Thyroid gland (tissue), 4 donors: Measurements from ENCODE around the gene ATG9B. TPM values are rescaled to one million over a fixed set of nuclear protein-coding genes. Genes with fewer than 3 reads are reported as not detected.
A peak's percentile ranks its signal among the peaks of the same experiment; 100 is the strongest.

Experiments
- DNase-seq, 2 donors: peaks; one replicate each; pipeline ENCODE4 v3.0.0-alpha.2; 2019
- H3K27ac ChIP-seq, 3 donors: fragments of 200-600 bp; sonication (generic); 1 replicate in 2 of 3; 2 replicates in 1 of 3; pipeline ENCODE4 v1.5.1; 2016 to 2019; ENCODE audit warnings: mild to moderate bottlenecking in 1 of 3, moderate library complexity in 1 of 3
- H3K27me3 ChIP-seq: fragments of 200-600 bp; sonication (generic); one replicate; pipeline ENCODE4 v1.5.1; 2019
- H3K36me3 ChIP-seq, 2 donors: fragments of 200-600 bp; sonication (generic); one replicate each; pipeline ENCODE4 v1.5.1; 2016 to 2019
- H3K4me1 ChIP-seq, 2 donors: fragments of 200-600 bp; sonication (generic); one replicate each; pipeline ENCODE4 v1.5.1; 2017 to 2019
- H3K4me3 ChIP-seq, 3 donors: fragments of 200-600 bp; sonication (generic); replicated peaks in 1 of 3; 1 replicate in 2 of 3; 2 replicates in 1 of 3; pipeline ENCODE4 v1.5.1; 2016; ENCODE audit warnings: mild to moderate bottlenecking in 1 of 3
- H3K9me3 ChIP-seq: fragments of 200-600 bp; sonication (generic); one replicate; pipeline ENCODE4 v1.5.1; 2017
- POLR2A ChIP-seq, 2 donors: fragments of 450-650 bp; IDR thresholded peaks; one replicate each; pipeline ENCODE4 v1.6.1; 2017; ENCODE audit warnings: antibody characterized with exemption in 2 of 2, mild to moderate bottlenecking in 2 of 2, moderate library complexity in 1 of 2
- WGBS, 2 donors: methylation state at CpG; one replicate each; pipeline ENCODE4 v1.1.5; 2017; 5-methylcytosine and 5-hydroxymethylcytosine counted together
- intact Hi-C: fragments of 100-400 bp; cut with DNase I; formaldehyde crosslinking; loops from one replicate; pipeline ENCODE4 v1.15.1; 2023
- total RNA-seq, 4 donors: library from RNA; depleted of rRNA; stranded (reverse); fragments of >200 nt; gene quantifications; one replicate each; pipeline ENCODE4 v1.2.3, GENCODE V29; 2016
- TF ChIP-seq, protein P1 (sequence below), 6 experiments: fragments of 200-600 bp in 3 of 6; fragments of 450-650 bp in 3 of 6; sonication (generic) in 3 of 6; IDR thresholded peaks; one replicate each; pipeline ENCODE4 v1.5.1; 2016 to 2019; ENCODE audit warnings: antibody characterized with exemption in 6 of 6, mild to moderate bottlenecking in 2 of 6, inconsistent platforms in 1 of 6, moderate library complexity in 1 of 6

ATG9B gene
- total RNA-seq, 4 donors from 2014 or later, result 0.27 TPM; not detected in 3

DNA sequence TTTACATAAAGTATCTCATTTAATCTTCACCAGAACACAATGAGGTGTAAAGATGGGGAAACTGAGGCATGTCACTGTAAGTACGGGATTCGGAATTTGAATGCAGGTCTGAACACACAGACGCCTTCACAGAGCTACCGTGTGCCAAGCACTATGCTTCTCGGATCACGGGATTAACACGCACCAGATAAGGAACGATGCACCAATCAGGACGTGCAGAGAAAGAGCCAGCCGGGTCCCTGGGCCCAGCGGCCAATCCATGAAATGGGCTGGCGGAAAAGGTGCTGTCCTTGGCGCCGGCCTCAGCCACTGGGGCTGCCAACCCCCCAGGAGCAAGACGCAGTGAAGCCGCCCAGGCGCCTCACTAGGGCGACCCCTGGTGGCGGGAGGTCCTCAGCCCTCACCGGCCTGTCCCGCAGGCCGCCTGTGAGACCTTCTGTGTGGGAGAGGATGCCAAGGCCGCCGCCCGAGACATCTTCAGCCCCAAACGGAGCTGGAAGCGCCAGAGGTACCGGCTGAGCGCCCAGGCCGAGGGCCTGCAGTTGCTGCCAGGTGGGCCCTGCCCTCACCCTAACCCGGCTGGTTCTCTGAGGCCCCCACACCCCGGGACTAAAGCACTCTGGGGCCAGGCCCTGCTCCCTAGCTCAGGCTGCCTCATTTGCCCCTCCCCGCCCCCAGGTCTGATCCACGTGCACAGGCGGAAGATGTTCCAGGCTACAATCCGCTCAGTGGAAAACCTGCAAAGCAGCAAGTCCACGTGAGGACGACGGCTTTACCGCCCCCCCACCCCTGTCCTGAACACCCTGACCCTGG lies 15.6 kb downstream of the ATG9B start:
- WGBS, 2 donors, result 33 to 60% methylated on average over 21 to 32 of the region's 40 CpGs
- Histone ChIP-seq H3K9me3 (no peaks in the 10 kb centered on the region), H3K4me3 (no peak overlapping the region), H3K27ac (peak overlapping the region in 1 of 3 donors; percentile 2), H3K36me3 (no peaks in the 10 kb centered on the region), H3K27me3 (peaks cover 4% of the 10 kb centered on the region), H3K4me1 (peaks cover 4 to 29% of the 10 kb centered on the region in 2 donors)
- no peak for TF ChIP-seq POLR2A (IDR thresholded peaks at IDR 0.05)
- TF ChIP-seq, protein P1, sequence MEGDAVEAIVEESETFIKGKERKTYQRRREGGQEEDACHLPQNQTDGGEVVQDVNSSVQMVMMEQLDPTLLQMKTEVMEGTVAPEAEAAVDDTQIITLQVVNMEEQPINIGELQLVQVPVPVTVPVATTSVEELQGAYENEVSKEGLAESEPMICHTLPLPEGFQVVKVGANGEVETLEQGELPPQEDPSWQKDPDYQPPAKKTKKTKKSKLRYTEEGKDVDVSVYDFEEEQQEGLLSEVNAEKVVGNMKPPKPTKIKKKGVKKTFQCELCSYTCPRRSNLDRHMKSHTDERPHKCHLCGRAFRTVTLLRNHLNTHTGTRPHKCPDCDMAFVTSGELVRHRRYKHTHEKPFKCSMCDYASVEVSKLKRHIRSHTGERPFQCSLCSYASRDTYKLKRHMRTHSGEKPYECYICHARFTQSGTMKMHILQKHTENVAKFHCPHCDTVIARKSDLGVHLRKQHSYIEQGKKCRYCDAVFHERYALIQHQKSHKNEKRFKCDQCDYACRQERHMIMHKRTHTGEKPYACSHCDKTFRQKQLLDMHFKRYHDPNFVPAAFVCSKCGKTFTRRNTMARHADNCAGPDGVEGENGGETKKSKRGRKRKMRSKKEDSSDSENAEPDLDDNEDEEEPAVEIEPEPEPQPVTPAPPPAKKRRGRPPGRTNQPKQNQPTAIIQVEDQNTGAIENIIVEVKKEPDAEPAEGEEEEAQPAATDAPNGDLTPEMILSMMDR (IDR thresholded peaks at IDR 0.05), result peak; percentile 36 to 82 (median 60)
- DNase-seq, result peak; percentile 38 to 58
- intact Hi-C loops, result no loop called here

DNA sequence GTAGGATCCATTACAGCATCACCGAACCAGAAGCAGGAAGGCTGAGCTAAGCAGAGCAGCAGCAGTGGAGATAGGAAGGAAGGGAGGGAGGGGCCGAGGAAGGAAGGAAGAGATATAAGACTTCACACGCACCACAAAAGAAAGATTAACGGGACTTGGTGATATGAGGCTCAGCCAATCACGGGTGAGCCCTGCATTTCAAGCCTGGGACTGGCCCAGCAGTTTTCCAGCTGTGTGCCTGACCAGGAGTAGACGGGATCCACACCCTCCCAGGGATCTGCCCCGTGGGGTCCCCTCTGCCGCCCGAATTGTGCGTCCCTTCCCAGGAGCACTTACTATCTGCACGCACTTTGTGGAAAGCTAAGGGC lies 16.2 kb downstream of the ATG9B start:
- DNase-seq, result no peak
- no peak overlapping the region for H3K4me3 ChIP-seq
- intact Hi-C loops, result no loop called here
- 49 to 62% methylated on average over 11 of the region's 11 CpGs for WGBS, 2 donors
- peaks cover 0 to 23% of the 10 kb centered on the region in 2 donors for H3K4me1 ChIP-seq
- no peaks in the 10 kb centered on the region for H3K27me3 ChIP-seq
- TF ChIP-seq, protein P1 (IDR thresholded peaks at IDR 0.05), result no peak
- no peak for TF ChIP-seq POLR2A (IDR thresholded peaks at IDR 0.05)
- H3K27ac ChIP-seq, result peak overlapping the region in 1 of 3 donors; percentile 2
- H3K9me3 ChIP-seq, result no peaks in the 10 kb centered on the region
- no peaks in the 10 kb centered on the region for H3K36me3 ChIP-seq

DNA sequence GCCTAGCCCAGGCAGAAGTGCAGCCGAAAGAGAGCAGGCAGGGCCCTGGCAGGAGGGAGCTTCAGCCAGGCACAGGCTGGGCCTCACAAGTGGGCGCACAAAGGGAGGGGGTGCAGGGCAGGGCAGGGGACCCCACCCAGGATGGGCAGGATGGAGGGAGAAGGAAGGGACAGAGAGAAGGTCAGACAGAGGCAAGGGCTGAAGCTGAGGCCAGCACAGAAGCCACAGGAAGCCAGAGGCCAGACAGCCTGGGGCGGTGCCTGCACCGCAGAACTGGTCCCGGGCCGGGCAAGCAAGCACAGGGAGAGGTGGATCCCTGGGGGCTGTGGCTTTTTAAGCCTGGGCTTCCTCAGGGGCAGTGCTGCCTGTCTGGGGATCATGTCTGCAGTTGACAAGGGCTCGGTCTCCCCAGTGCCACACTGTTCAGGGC lies 16.8 kb downstream of the ATG9B start:
- 63 to 90% methylated on average over 7 of the region's 7 CpGs for WGBS, 2 donors
- peak overlapping the region in 1 of 3 donors; percentile 22 for H3K27ac ChIP-seq
- no peaks in the 10 kb centered on the region for H3K36me3 ChIP-seq
- intact Hi-C loops, result no loop called here
- H3K9me3 ChIP-seq, result no peaks in the 10 kb centered on the region
- no peaks in the 10 kb centered on the region for H3K27me3 ChIP-seq
- TF ChIP-seq, protein P1 (IDR thresholded peaks at IDR 0.05), result no peak
- no peak for TF ChIP-seq POLR2A (IDR thresholded peaks at IDR 0.05)
- DNase-seq, result no peak
- H3K4me3 ChIP-seq, result no peak overlapping the region
- peaks cover 0 to 23% of the 10 kb centered on the region in 2 donors for H3K4me1 ChIP-seq

DNA sequence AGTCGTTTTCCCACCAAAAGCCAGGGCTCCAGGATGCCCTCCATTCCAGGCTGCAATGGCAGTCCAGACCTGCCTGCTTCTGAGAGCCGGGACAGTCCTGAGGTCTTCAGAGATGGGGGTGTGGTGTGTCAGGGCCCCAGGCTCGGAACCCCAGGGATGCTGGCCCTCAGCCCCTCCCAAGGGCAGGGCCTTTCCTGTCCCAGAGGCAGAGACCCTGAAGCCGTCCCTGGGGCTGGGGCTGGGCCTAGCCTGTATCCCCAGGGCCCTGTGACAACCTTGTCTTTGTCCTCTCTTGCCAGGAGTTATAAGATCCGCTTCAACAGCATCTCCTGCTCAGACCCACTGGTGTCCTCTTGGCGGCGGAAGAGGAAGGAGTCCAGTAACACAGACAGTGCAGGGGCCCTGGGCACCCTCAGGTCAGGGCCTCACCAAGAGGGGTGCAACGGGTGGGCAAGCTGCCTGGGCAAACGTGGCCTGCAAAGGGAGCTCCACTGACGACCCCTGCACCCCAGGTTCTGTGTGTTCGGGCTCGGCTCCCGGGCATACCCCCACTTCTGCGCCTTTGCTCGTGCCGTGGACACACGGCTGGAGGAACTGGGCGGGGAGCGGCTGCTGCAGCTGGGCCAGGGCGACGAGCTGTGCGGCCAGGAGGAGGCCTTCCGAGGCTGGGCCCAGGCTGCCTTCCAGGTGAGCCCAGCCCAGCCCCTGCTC lies 17.5 kb downstream of the ATG9B start:
- Histone ChIP-seq H3K9me3 (no peaks in the 10 kb centered on the region), H3K4me1 (peaks cover 0 to 23% of the 10 kb centered on the region in 2 donors), H3K27ac (no peak overlapping the region), H3K36me3 (no peaks in the 10 kb centered on the region), H3K4me3 (no peak overlapping the region), H3K27me3 (no peaks in the 10 kb centered on the region)
- DNase-seq, result no peak
- TF ChIP-seq, protein P1 (IDR thresholded peaks at IDR 0.05), result no peak
- TF ChIP-seq POLR2A (IDR thresholded peaks at IDR 0.05), result no peak
- intact Hi-C loops, result no loop called here
- WGBS, 2 donors, result 56 to 79% methylated on average over 5 to 10 of the region's 23 CpGs

DNA sequence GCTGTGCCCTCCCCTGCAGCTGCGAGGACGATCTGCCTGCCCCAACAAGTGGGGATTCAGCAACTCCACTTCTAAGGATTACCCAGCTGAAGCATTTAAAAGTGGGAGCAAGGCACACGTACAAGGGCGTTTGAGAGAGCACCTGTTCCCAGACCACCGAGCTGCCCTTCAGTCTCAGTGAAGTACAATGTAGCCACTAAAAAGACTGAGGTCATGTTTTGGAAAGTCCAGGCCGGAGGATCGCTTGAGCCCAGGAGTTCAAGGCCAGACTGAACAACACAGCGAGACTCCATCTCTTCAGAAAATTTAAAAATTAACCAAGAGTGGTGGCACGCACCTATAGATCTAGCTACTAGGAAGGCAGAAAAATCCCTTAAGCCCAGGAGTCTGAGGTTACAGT lies 18.7 kb downstream of the ATG9B start:
- no peak overlapping the region for H3K4me3 ChIP-seq
- H3K36me3 ChIP-seq, result no peaks in the 10 kb centered on the region
- no peak overlapping the region for H3K27ac ChIP-seq
- TF ChIP-seq, protein P1 (IDR thresholded peaks at IDR 0.05), result no peak
- WGBS, 2 donors, result 74 to 75% methylated on average over 9 of the region's 9 CpGs
- H3K9me3 ChIP-seq, result no peaks in the 10 kb centered on the region
- no peaks in the 10 kb centered on the region for H3K27me3 ChIP-seq
- intact Hi-C loops, result no loop called here
- no peak for DNase-seq
- peaks cover 0 to 19% of the 10 kb centered on the region in 2 donors for H3K4me1 ChIP-seq
